DMS153 (cell line): ENCODE results near the gene SUPT3H.

Experiments used
- DNase-seq: peaks from one replicate; lab custom pipeline; 2025; lab: John Stamatoyannopoulos, UW

The SUPT3H gene

GRCh38 chr6:45377554-45378333, at the start of gene SUPT3H:
SUPT3H (minus strand) TSS chr6:45377934.
- DNase-seq: peak; percentile 86

GRCh38 chr6:45426251-45426650, 48.5 kb upstream of the SUPT3H start:
- DNase-seq: no peak

GRCh38 chr6:45424451-45424861, 46.7 kb upstream of the SUPT3H start:
- no peak for DNase-seq

GRCh38 chr6:45423824-45424450, 46.2 kb upstream of the SUPT3H start:
- no peak for DNase-seq

GRCh38 chr6:45423111-45423823, 45.5 kb upstream of the SUPT3H start:
- DNase-seq: no peak

- DNase-seq: no peak
These were observed 44.9 kb upstream of the SUPT3H start for GRCh38 chr6:45422503-45423110.

- DNase-seq: no peak
These were observed 44.2 kb upstream of the SUPT3H start for GRCh38 chr6:45421709-45422502.

- no peak for DNase-seq
These were observed 43.4 kb upstream of the SUPT3H start for GRCh38 chr6:45420909-45421708.

GRCh38 chr6:45420083-45420908, 42.6 kb upstream of the SUPT3H start:
- no peak for DNase-seq

GRCh38 chr6:45419571-45420082, 41.9 kb upstream of the SUPT3H start:
- DNase-seq: peak; percentile 44

GRCh38 chr6:45417436-45417835, 39.7 kb upstream of the SUPT3H start:
- DNase-seq: no peak

GRCh38 chr6:45416700-45417099, 39.0 kb upstream of the SUPT3H start:
- no peak for DNase-seq

GRCh38 chr6:45415788-45416518, 38.2 kb upstream of the SUPT3H start:
- DNase-seq: no peak

- no peak for DNase-seq
These were observed 37.6 kb upstream of the SUPT3H start for GRCh38 chr6:45415315-45415714.

- no peak for DNase-seq
These were observed 34.2 kb upstream of the SUPT3H start for GRCh38 chr6:45411959-45412358.

GRCh38 chr6:45400021-45400420, 22.3 kb upstream of the SUPT3H start:
- DNase-seq: no peak

GRCh38 chr6:45398075-45398813, 20.5 kb upstream of the SUPT3H start:
- no peak for DNase-seq

GRCh38 chr6:45394586-45395095, 16.9 kb upstream of the SUPT3H start:
- no peak for DNase-seq
